ENCODE data around the gene METTL23.

The METTL23 gene

GRCh38 chr17:76734080-76734840, 7.6 kb downstream of the METTL23 start:
- TF ChIP-seq CTCF (conservative IDR thresholded peaks at IDR 0.05; ENCODE audit: low read depth, low read length): no peak
- peak overlapping the region; percentile 94 for H3K4me3 ChIP-seq (ENCODE audit: low read depth, low read length)
- DNase-seq (ENCODE audit: low read depth): peak; percentile 61

GRCh38 chr17:76735006-76735405, 8.4 kb downstream of the METTL23 start:
- DNase-seq (ENCODE audit: low read depth): peak; percentile 65
- no peak for TF ChIP-seq CTCF (conservative IDR thresholded peaks at IDR 0.05; ENCODE audit: low read depth, low read length)
- peak overlapping the region; percentile 94 for H3K4me3 ChIP-seq (ENCODE audit: low read depth, low read length)

- no peak for DNase-seq (ENCODE audit: low read depth)
- no peak for TF ChIP-seq CTCF (conservative IDR thresholded peaks at IDR 0.05; ENCODE audit: low read depth, low read length)
Observed at GRCh38 chr17:76735586-76736348, 9.1 kb downstream of the METTL23 start.

GRCh38 chr17:76736349-76737081, 9.9 kb downstream of the METTL23 start:
- TF ChIP-seq CTCF (conservative IDR thresholded peaks at IDR 0.05; ENCODE audit: low read depth, low read length): peak; percentile 36
- peak overlapping the region; percentile 94 for H3K4me3 ChIP-seq (ENCODE audit: low read depth, low read length)
- peak; percentile 73 for DNase-seq (ENCODE audit: low read depth)

More at GRCh38 chr17:76735586-76736348, 9.1 kb downstream of the METTL23 start:
- H3K4me3 ChIP-seq (ENCODE audit: low read depth, low read length): peak overlapping the region; percentile 94

GRCh38 chr17:76737082-76737675, 10.5 kb downstream of the METTL23 start, which contains the start of gene SRSF2:
TSS of gene SRSF2 (minus strand) at chr17:76737331. CDS start at chr17:76737160, 171 bp downstream.
- DNase-seq (ENCODE audit: low read depth): peak; percentile 99
- no peak for TF ChIP-seq CTCF (conservative IDR thresholded peaks at IDR 0.05; ENCODE audit: low read depth, low read length)
- peak within 1 kb of the TSS; percentile 94 for H3K4me3 ChIP-seq (ENCODE audit: low read depth, low read length)

- DNase-seq (ENCODE audit: low read depth): peak; percentile 97
- peak within 1 kb of the TSS; percentile 94 for H3K4me3 ChIP-seq (ENCODE audit: low read depth, low read length)
- no peak for TF ChIP-seq CTCF (conservative IDR thresholded peaks at IDR 0.05; ENCODE audit: low read depth, low read length)
Observed at GRCh38 chr17:76737676-76738467, 11.2 kb downstream of the METTL23 start, which contains the start of gene MFSD11. TSS of gene MFSD11 (plus strand) at chr17:76738119. CDS start at chr17:76738353, 234 bp downstream.

All from choroid plexus epithelial cell (primary cell).